Stimulated activated CD4-positive, alpha-beta T cell treated with anti-CD3 and anti-CD28 coated beads, Interleukin-15, amount 100 ng/mL, for 1 hour (primary cell): ENCODE data around the gene SYVN1.
"Not testable (repeated sequence)": the region's sequence is repeated elsewhere in the genome, so short reads cannot be mapped to it uniquely, and the experiment has no call there.

Experiments used
- DNase-seq, 2 donors: peaks; one replicate each; pipeline ENCODE4 v3.0.0-alpha.2; 2020; ENCODE audit warnings: low read depth in 1 of 2, low spot score in 1 of 2

SYVN1 gene

DNA sequence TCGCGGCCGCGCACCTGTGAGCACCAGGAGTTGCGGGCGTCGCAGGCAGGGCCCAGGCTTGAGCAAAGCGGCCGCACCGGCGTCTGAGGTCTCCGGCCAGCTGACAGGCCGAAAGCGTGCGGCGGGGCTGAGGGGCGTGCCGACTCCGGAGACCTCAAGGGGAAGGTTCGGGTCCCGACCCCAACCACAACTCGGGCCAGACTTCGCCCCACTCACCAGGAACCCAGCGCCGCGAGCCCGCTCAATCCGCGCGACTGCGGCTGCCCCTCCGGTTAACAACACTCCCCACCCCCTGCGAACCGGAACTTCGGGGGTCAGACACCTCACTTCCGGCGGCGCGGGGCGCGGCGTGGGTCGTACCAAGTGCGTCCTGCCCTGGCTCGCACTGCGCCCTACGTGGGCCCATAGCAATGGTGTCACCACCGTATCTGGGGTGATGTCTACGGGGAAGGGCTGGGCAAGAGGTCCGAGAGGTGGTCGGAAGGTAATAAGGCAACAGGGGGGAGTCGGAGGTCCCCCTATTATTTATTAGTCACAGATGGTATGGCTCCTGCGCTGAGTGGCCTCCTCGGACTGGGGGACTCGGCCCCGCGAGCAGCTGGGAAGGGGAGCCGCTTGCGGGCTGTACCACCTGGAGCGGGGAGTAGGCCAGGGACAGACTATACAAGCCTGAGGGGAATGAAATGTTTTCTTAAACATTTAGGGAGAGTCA, at the start of gene SYVN1:
TSS of gene SYVN1 (minus strand) at position 280 of the 712 bp plus-strand sequence. CDS start 918 bp downstream, outside the sequence.
- peak; percentile 84 to 86 for DNase-seq

DNA sequence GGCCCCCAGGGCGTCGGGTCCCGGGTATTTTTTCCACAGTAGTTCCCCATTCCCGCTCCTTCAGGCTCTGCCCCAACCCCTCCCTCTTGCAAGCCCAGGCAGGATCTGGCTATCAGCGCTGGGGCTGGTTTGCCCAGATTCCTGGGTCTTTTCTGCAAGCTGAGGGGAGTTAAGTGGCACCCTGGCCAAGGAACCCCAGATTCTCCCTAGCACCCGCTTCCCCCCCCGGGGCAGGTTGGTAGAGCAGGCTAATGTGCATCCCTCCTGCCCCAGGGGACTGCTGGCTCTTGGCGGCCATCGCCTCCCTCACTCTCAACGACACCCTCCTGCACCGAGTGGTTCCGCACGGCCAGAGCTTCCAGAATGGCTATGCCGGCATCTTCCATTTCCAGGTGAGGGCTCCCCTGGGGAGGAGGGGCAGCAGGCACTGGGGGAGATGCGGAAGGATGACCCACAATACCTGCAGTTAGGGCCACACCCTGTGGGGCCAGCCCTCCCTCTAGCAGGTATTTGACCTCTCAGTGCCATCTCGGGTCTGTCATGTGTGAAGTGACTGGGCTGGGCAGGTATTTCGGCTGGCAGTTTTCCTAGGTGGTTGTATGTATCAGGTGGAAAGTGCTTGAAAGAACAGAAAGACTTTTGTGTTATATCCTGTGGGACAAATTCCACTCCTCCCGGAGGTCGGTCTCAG, 49.0 kb upstream of the SYVN1 start:
- no peak for DNase-seq

DNA sequence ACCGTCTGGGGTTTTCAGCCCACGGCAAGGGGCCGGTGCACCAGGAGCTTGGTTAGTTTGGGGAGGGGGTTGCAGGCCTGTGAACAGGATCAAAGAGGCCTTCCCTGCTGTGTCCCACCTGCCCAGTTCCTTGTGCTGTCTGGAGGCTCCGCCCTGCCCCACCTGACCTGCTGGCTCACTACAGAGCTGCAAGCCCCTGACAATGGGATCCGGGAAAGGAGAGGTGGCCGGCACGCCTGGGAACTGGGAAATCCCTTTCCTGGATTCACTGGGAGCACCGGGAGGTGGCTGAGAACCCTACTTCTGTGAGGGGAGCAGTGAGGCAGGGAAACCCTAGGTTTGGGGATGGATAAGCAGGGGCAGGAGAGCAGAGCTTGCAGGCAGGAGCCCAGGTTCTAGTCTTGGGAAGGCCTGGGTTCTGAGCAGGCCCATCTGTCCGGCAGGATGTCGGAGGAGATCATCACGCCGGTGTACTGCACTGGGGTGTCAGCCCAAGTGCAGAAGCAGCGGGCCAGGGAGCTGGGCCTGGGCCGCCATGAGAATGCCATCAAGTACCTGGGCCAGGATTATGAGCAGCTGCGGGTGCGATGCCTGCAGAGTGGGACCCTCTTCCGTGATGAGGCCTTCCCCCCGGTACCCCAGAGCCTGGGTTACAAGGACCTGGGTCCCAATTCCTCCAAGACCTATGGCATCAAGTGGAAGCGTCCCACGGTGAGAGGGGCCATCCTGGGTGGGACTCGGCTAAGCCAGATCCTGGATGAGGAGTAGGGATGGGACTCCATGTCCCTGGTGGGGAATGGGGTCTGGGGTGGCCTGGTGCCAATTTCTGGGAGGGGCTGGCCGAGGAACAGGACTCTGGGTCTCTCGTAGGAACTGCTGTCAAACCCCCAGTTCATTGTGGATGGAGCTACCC, 48.2 kb upstream of the SYVN1 start:
- DNase-seq = no peak

- peak; percentile 45 to 59 for DNase-seq
These were observed 47.4 kb upstream of the SYVN1 start, which contains the start of gene CAPN1 for GRCh38 chr11:65181569-65182257. CAPN1 (plus strand) TSS chr11:65181928; CDS start chr11:65182702, 774 bp downstream.

GRCh38 chr11:65180877-65181568, 46.7 kb upstream of the SYVN1 start:
- peak in 1 of 2 donors; percentile 47 for DNase-seq

DNA sequence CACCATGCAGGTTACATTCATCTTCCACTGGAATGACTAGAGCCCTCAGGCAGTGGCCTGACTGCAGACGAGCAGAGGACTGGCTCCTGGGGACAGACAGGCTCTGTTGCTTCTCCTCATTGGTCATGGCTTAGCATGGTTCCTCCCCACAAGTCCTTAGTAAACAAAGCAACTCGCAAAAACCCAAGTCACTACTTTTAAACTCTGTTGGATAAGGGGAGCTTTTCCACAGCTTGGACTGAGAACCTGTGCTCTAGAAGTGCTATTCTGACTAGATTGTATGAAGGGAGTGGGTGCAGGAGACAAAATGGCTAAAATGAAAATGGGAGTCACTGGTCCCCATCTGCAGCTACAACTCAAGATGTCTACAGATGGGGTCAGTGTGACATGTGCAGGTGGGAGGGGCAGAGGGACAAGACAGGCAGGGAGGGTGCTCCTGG, 40.3 kb upstream of the SYVN1 start:
- DNase-seq = not testable (repeated sequence)

GRCh38 chr11:65172600-65172999, 38.3 kb upstream of the SYVN1 start:
- DNase-seq = no peak

- no peak for DNase-seq
These were observed 35.8 kb upstream of the SYVN1 start, which contains the start of gene SPDYC for GRCh38 chr11:65170058-65170534. SPDYC (plus strand) TSS chr11:65170233; CDS start chr11:65171358, 1,125 bp downstream.

- no peak for DNase-seq
These were observed 34.9 kb upstream of the SYVN1 start for GRCh38 chr11:65169164-65169641.

DNA sequence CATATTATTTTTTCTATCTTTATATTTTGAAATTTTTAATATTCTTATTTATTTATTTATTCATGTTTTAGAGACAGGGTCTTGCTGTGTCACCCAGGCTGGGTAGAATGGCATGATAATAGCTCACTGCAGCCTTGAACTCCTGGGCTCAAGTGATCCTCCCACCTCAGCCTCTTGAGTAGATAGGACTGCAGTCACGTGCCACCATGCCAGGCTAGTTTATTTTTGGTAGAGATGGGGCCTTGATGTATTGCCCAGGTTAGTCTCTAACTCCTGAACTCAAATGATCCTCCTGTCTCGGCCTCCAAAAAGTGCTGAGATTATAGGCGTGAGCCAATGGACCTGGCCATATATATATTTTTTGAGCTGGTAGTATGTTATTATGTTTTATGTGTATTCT, 33.3 kb upstream of the SYVN1 start:
- no peak for DNase-seq

DNA sequence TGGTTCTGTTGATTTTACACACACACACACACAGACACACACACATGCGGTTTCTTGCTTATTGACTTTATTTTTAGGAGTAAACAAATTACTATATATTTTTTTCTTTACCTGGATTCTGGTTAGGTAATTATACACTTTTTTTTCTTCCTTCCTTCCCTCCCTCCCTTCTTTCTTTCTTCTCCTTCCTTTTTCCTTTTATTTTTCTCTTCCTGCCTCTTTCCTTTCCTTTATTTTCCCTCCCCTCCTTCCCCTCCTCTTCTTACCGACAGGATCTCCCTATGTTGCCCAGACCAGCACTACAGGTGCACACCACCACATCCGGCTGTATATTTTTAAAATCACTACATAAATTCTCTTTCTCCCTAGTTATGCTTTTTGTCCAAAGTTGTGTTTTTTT, 32.6 kb upstream of the SYVN1 start:
- no peak for DNase-seq

- no peak for DNase-seq
These were observed 31.3 kb upstream of the SYVN1 start for GRCh38 chr11:65165410-65166317.

- no peak for DNase-seq
These were observed 29.4 kb upstream of the SYVN1 start for GRCh38 chr11:65163684-65164083.

DNA sequence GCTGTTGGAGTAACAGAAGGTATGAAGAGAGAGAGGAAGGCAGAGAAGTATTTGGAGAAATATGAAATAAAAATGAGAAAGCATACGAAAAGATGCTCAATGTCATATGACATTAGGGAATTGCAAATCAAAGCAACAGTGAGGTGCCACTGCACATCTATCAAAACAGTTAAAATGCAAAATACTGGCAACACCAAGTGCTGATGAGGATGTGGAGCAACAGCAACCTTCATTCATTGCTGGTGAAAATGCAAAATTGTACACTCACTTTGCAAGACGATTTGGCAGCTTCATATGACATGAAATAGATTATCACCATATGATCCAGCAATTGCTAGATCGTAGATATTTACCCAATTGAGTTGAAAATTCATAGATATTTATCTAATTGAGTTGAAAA, 26.3 kb upstream of the SYVN1 start:
- no peak for DNase-seq

DNA sequence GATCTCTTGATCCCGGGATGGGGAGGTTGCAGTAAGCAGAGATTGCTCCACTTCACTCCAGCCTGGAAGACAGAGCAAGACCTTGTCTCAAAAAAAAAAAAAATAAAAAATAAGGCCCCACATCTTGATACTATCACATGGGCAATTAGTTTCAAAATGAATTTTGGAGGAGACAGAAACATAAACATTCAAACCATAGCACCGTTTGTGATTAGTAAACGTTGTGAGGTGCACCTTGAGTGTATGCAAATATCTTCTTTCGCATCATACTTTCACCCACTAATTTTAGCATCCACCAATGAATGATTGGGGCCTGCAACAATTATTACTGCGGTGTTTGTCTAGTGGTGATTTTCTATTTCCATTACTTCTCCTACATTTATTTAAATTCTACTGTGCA, 24.7 kb upstream of the SYVN1 start:
- no peak for DNase-seq

GRCh38 chr11:65157336-65157735, 23.0 kb upstream of the SYVN1 start:
- DNase-seq = no peak

- no peak for DNase-seq
These were observed 22.6 kb upstream of the SYVN1 start for GRCh38 chr11:65156926-65157325.

DNA sequence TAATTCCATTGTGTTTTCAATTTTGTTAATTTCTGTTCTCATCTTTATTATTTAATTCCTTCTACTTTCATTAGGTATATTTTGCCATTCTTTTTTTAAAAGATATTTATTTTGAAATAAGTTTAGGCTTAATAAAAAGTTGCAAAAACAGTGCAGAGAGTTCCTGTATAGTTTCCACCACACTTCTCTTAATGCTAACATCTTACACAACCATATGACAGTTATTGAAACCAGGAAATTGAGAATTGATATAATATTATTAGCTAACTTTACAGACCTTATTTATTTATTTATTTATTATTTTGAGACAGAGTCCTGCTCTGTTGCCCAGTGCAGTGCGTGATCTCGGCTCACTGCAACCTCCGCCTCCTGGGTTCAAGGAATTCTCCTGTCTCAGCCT, 21.9 kb upstream of the SYVN1 start:
- no peak for DNase-seq

GRCh38 chr11:65152122-65152521, 17.8 kb upstream of the SYVN1 start:
- no peak for DNase-seq
